ENCODE measurements around the gene MED26. TPM values are rescaled to one million over a fixed set of nuclear protein-coding genes. Genes with fewer than 3 reads are reported as not detected.

The MED26 gene
- total and polyA plus RNA-seq, 2 experiments from 2014 or later = 6.6 to 7.8 TPM

- whole genome bisulfite sequencing (ENCODE audit: low lambda C conversion rate, missing lambda C conversion rate) = 95% methylated on average over 5 of the region's 5 CpGs
- no peak overlapping the region for H3K27ac ChIP-seq
- no peaks in the 10 kb centered on the region for H3K36me3 ChIP-seq (replicated peaks; ENCODE audit: insufficient read depth, low read depth)
These were observed 40.2 kb upstream of the MED26 start for GRCh38 chr19:16668176-16668575.

GRCh38 chr19:16661480-16662034 is 33.6 kb upstream of the MED26 start:
- no peaks in the 10 kb centered on the region for H3K36me3 ChIP-seq (replicated peaks; ENCODE audit: insufficient read depth, low read depth)
- H2AFZ ChIP-seq = peak overlapping the region; percentile 92
- TF ChIP-seq EZH2phosphoT487 (IDR thresholded peaks at IDR 0.05; ENCODE audit: low read depth, severe bottlenecking, unreplicated experiment) = no peak
- no peak for TF ChIP-seq CTCF (IDR thresholded peaks at IDR 0.05; ENCODE audit: poor library complexity)
- no peaks in the 10 kb centered on the region for H3K9me2 ChIP-seq (replicated peaks; ENCODE audit: insufficient read depth)
- DNase-seq (ENCODE audit: low spot score) = peak; percentile 24
- H3K4me1 ChIP-seq (ENCODE audit: insufficient read depth) = peaks cover 10% of the 10 kb centered on the region
- peaks cover 26% of the 10 kb centered on the region for H4K20me1 ChIP-seq (ENCODE audit: insufficient read depth, poor library complexity, severe bottlenecking)
- 6% methylated on average over 9 of the region's 31 CpGs for WGBS (ENCODE audit: low lambda C conversion rate, missing lambda C conversion rate)
- no peaks in the 10 kb centered on the region for H3K27me3 ChIP-seq
- peak overlapping the region; percentile 80 for H3K4me3 ChIP-seq
- H3K4me2 ChIP-seq = peak overlapping the region; percentile 89
- H3K9me3 ChIP-seq (ENCODE audit: low read depth) = no peaks in the 10 kb centered on the region
- H3K79me2 ChIP-seq = peaks cover 36% of the 10 kb centered on the region
- no peak overlapping the region for H3K27ac ChIP-seq

More at GRCh38 chr19:16668176-16668575, 40.2 kb upstream of the MED26 start:
- no peaks in the 10 kb centered on the region for H4K20me1 ChIP-seq (ENCODE audit: insufficient read depth, poor library complexity, severe bottlenecking)
- no peak overlapping the region for H3K4me2 ChIP-seq
- no peaks in the 10 kb centered on the region for H3K9me3 ChIP-seq (ENCODE audit: low read depth)
- H3K27me3 ChIP-seq = no peaks in the 10 kb centered on the region
- peaks cover 5% of the 10 kb centered on the region for H3K79me2 ChIP-seq
- TF ChIP-seq CTCF (IDR thresholded peaks at IDR 0.05; ENCODE audit: poor library complexity) (no peak), EZH2phosphoT487 (IDR thresholded peaks at IDR 0.05; ENCODE audit: low read depth, severe bottlenecking, unreplicated experiment) (no peak), EZH2 (IDR thresholded peaks at IDR 0.05; ENCODE audit: borderline replicate concordance) (no peak)
- DNase-seq (ENCODE audit: low spot score) = no peak
- no peaks in the 10 kb centered on the region for H3K9me2 ChIP-seq (replicated peaks; ENCODE audit: insufficient read depth)
- no peak overlapping the region for H3K4me3 ChIP-seq
- H3K4me1 ChIP-seq (ENCODE audit: insufficient read depth) = no peaks in the 10 kb centered on the region
- no peak overlapping the region for H2AFZ ChIP-seq

- Histone ChIP-seq H4K20me1 (ENCODE audit: insufficient read depth, poor library complexity, severe bottlenecking) (peaks cover 26% of the 10 kb centered on the region), H3K4me2 (peak within 1 kb of the TSS; percentile 89), H3K27ac (peak within 1 kb of the TSS; percentile 94), H3K79me2 (peaks cover 42% of the 10 kb centered on the region), H3K27me3 (no peaks in the 10 kb centered on the region), H2AFZ (peak within 1 kb of the TSS; percentile 92), H3K9me3 (ENCODE audit: low read depth) (no peaks in the 10 kb centered on the region), H3K9me2 (replicated peaks; ENCODE audit: insufficient read depth) (no peaks in the 10 kb centered on the region), H3K4me1 (ENCODE audit: insufficient read depth) (peaks cover 10% of the 10 kb centered on the region), H3K36me3 (replicated peaks; ENCODE audit: insufficient read depth, low read depth) (no peaks in the 10 kb centered on the region), H3K4me3 (peak within 1 kb of the TSS; percentile 80)
- TF ChIP-seq CTCF (IDR thresholded peaks at IDR 0.05; ENCODE audit: poor library complexity) (no peak), EZH2phosphoT487 (IDR thresholded peaks at IDR 0.05; ENCODE audit: low read depth, severe bottlenecking, unreplicated experiment) (no peak), EZH2 (IDR thresholded peaks at IDR 0.05; ENCODE audit: borderline replicate concordance) (no peak)
- WGBS (ENCODE audit: low lambda C conversion rate, missing lambda C conversion rate) = 3% methylated on average over 24 of the region's 76 CpGs
- peak; percentile 77 for DNase-seq (ENCODE audit: low spot score)
These were observed 32.9 kb upstream of the MED26 start, which contains the start of gene TMEM38A for GRCh38 chr19:16660763-16661479. Gene TMEM38A (plus strand): TSS chr19:16661139. CDS start chr19:16661218, 79 bp downstream.

Data from hepatocyte (in vitro differentiated cells).